Mucosa of descending colon (tissue), 3 donors: ENCODE data around the gene CCDC187. TPM values are rescaled to one million over a fixed set of nuclear protein-coding genes. Genes with fewer than 3 reads are reported as not detected.

Source experiments
- ATAC-seq: fragments of 200-7000 bp; cut with Tn5 transposase; one replicate; pipeline ENCODE4 v1.9.1; 2020; ENCODE audit warnings: mild to moderate bottlenecking, moderate library complexity
- DNase-seq, 3 donors: peaks; one replicate each; pipeline ENCODE4 v3.0.0-alpha.2; 2020
- H3K36me3 ChIP-seq: fragments of 200-600 bp; one replicate; pipeline ENCODE4 v1.8.0; 2021; ENCODE audit warnings: low read depth, mild to moderate bottlenecking
- H3K4me1 ChIP-seq: fragments of 200-600 bp; one replicate; pipeline ENCODE4 v1.8.0; 2021; ENCODE audit warnings: low read depth, mild to moderate bottlenecking
- H3K4me3 ChIP-seq: fragments of 200-600 bp; one replicate; pipeline ENCODE4 v1.8.0; 2021; ENCODE audit warnings: mild to moderate bottlenecking
- H3K9me3 ChIP-seq: fragments of 200-600 bp; one replicate; pipeline ENCODE4 v1.8.0; 2021; ENCODE audit warnings: mild to moderate bottlenecking
- CTCF ChIP-seq: fragments of 200-600 bp; IDR thresholded peaks from one replicate; pipeline ENCODE4 v1.8.0; 2022; ENCODE audit warnings: antibody characterized with exemption, mild to moderate bottlenecking
- intact Hi-C, 2 donors: fragments of 100-400 bp; cut with DNase I in 1 of 2; cut with micrococcal nuclease in 1 of 2; formaldehyde crosslinking; loops; one replicate each; pipeline versions ENCODE4 v1.11.0 to v1.11.1; 2022; cut with DNase I, micrococcal nuclease
- total RNA-seq, 3 donors: library from RNA; stranded (reverse); fragmentation: NEBNext Ultra II Directional in 2 of 3; extraction: Animal tissue kit (Norgen Biotek cat#: 25700) in 2 of 3; gene quantifications; one replicate each; pipeline versions ENCODE4 v1.2.1 to v1.2.4, GENCODE V29; 2021 to 2023
- donor health status: DM: no; HTN: no; CAD: no; lungs with moderate emphysema.
- donor health status: DM: no; HTN: no; CAD: no.
- donor health status: DM: no; HTN: yes; CAD: no.

CCDC187 gene
- total RNA-seq, 3 donors from 2014 or later = 0.19 to 0.93 (median 0.48) TPM

- Histone ChIP-seq H3K36me3 (no peaks in the 10 kb centered on the region), H3K4me1 (no peaks in the 10 kb centered on the region), H3K9me3 (no peaks in the 10 kb centered on the region), H3K4me3 (no peak overlapping the region)
- DNase-seq (no peak), ATAC-seq (no peak)
- intact Hi-C loops = no loop called here
- TF ChIP-seq CTCF = no peak
Observed at GRCh38 chr9:136318111-136318775, 14.3 kb upstream of the CCDC187 start.

- ATAC-seq (no peak), DNase-seq (no peak)
- TF ChIP-seq CTCF = no peak
- intact Hi-C loops = no loop called here
- Histone ChIP-seq H3K4me3 (no peak overlapping the region), H3K4me1 (no peaks in the 10 kb centered on the region), H3K9me3 (no peaks in the 10 kb centered on the region), H3K36me3 (no peaks in the 10 kb centered on the region)
Observed at GRCh38 chr9:136317695-136318094, 13.8 kb upstream of the CCDC187 start.

- no peaks in the 10 kb centered on the region for H3K4me1 ChIP-seq
- H3K9me3 ChIP-seq = no peaks in the 10 kb centered on the region
- ATAC-seq (no peak), DNase-seq (no peak)
- H3K36me3 ChIP-seq = no peaks in the 10 kb centered on the region
- H3K4me3 ChIP-seq = no peak overlapping the region
- TF ChIP-seq CTCF = no peak
- intact Hi-C loops = no loop called here
Observed at GRCh38 chr9:136316896-136317676, 13.2 kb upstream of the CCDC187 start.

- no peak overlapping the region for H3K4me3 ChIP-seq
- no peaks in the 10 kb centered on the region for H3K36me3 ChIP-seq
- no peaks in the 10 kb centered on the region for H3K9me3 ChIP-seq
- H3K4me1 ChIP-seq = peaks cover 4% of the 10 kb centered on the region
- DNase-seq (no peak), ATAC-seq (no peak)
- intact Hi-C loops = no loop called here
- TF ChIP-seq CTCF = no peak
Observed at GRCh38 chr9:136316271-136316751, 12.4 kb upstream of the CCDC187 start.

GRCh38 chr9:136314944-136315343 lies 11.1 kb upstream of the CCDC187 start:
- Histone ChIP-seq H3K4me3 (no peak overlapping the region), H3K36me3 (no peaks in the 10 kb centered on the region), H3K4me1 (peaks cover 8% of the 10 kb centered on the region), H3K9me3 (no peaks in the 10 kb centered on the region)
- DNase-seq = no peak
- no peak for ATAC-seq
- intact Hi-C loops = no loop called here
- no peak for TF ChIP-seq CTCF
